Endodermal cell (in vitro differentiated cells): ENCODE data around the gene MTUS2. TPM values are rescaled to one million over a fixed set of nuclear protein-coding genes. Genes with fewer than 3 reads are reported as not detected.

Source experiments
- DNase-seq: peaks from one replicate; pipeline ENCODE4 v3.0.0-alpha.2; 2017
- H3K27ac ChIP-seq: 2 replicates; pipeline ENCODE4 v1.5.1; 2013; ENCODE audit warnings: mild to moderate bottlenecking, low read depth, low read length, moderate library complexity
- H3K27me3 ChIP-seq: 2 replicates; pipeline ENCODE4 v1.6.1; 2013; ENCODE audit warnings: mild to moderate bottlenecking, low read length, moderate library complexity; ENCODE audit not compliant: insufficient read depth, control insufficient read depth, poor library complexity, severe bottlenecking
- H3K36me3 ChIP-seq: 2 replicates; pipeline ENCODE4 v1.7.0; 2013; ENCODE audit warnings: mild to moderate bottlenecking, low read length, moderate library complexity; ENCODE audit not compliant: control insufficient read depth, insufficient read depth
- H3K4me1 ChIP-seq: one replicate; pipeline ENCODE4 v1.7.0; 2013; ENCODE audit warnings: low read length; ENCODE audit not compliant: control insufficient read depth, insufficient read depth
- H3K4me3 ChIP-seq: 2 replicates; pipeline ENCODE4 v1.5.1; 2013; ENCODE audit warnings: mild to moderate bottlenecking, low read length, moderate library complexity
- H3K9ac ChIP-seq: 2 replicates; pipeline ENCODE4 v1.6.1; 2013; ENCODE audit warnings: mild to moderate bottlenecking, low read length, moderate library complexity; ENCODE audit not compliant: poor library complexity, severe bottlenecking; ENCODE audit errors: extremely low read depth
- H3K9me3 ChIP-seq: 2 replicates; pipeline ENCODE4 v1.6.1; 2013; ENCODE audit warnings: mild to moderate bottlenecking, low read length, moderate library complexity; ENCODE audit not compliant: control insufficient read depth
- H3K27ac Mint-ChIP-seq: 2 replicates; pipeline ENCODE4 v1.8.0; 2020; ENCODE audit warnings: mixed read lengths
- H3K27me3 Mint-ChIP-seq: 2 replicates; pipeline ENCODE4 v1.8.0; 2021; ENCODE audit warnings: mild to moderate bottlenecking, mixed read lengths; ENCODE audit not compliant: insufficient read depth
- H3K36me3 Mint-ChIP-seq: 2 replicates; pipeline ENCODE4 v1.8.0; 2020; ENCODE audit warnings: low read depth, mixed read lengths
- H3K4me1 Mint-ChIP-seq: 2 replicates; pipeline ENCODE4 v1.8.0; 2020; ENCODE audit warnings: mixed read lengths
- H3K4me3 Mint-ChIP-seq: 2 replicates; pipeline ENCODE4 v1.8.0; 2020; ENCODE audit warnings: mild to moderate bottlenecking, moderate library complexity, mixed read lengths
- H3K9me3 Mint-ChIP-seq: 2 replicates; pipeline ENCODE4 v1.8.0; 2020; ENCODE audit warnings: mild to moderate bottlenecking, mixed read lengths
- WGBS, 2 experiments: methylation state at CpG; one replicate each; pipeline versions ENCODE4 v1.1.5 to v1.1.7; 2013; ENCODE audit warnings: missing lambda C conversion rate in 2 of 2, mixed read lengths in 1 of 2; ENCODE audit not compliant: insufficient coverage in 1 of 2, insufficient read length in 1 of 2; 5-methylcytosine and 5-hydroxymethylcytosine counted together
- total RNA-seq, 2 donors: library from RNA; stranded (reverse); fragmentation: NEBNext Ultra II Directional in 1 of 2; extraction: Animal tissue kit (Norgen Biotek cat#: 25700) in 1 of 2; gene quantifications; 2 replicates in 1 of 2; 3 replicates in 1 of 2; pipeline ENCODE4 v1.2.1, GENCODE V29; 2021
- TF ChIP-seq, protein P1 (sequence below): fragments of 200-600 bp; sonication (generic); conservative IDR thresholded peaks from 2 replicates; pipeline ENCODE4 v1.5.0; 2021; ENCODE audit warnings: antibody characterized with exemption, mild to moderate bottlenecking

Gene MTUS2
- total RNA-seq, 2 donors from 2014 or later = 1.2 to 1.3 TPM

GRCh38 chr13:29504691-29505090 is 684.6 kb downstream of the MTUS2 start:
- Histone ChIP-seq H3K9ac (no peak overlapping the region), H3K4me3 (no peak overlapping the region), H3K27ac (no peak overlapping the region), H3K9me3 (no peaks in the 10 kb centered on the region), H3K27me3 (peaks cover 10% of the 10 kb centered on the region), H3K4me1 (no peaks in the 10 kb centered on the region), H3K36me3 (no peaks in the 10 kb centered on the region)
- H3K27ac Mint-ChIP-seq = no peak overlapping the region
- TF ChIP-seq, protein P1, sequence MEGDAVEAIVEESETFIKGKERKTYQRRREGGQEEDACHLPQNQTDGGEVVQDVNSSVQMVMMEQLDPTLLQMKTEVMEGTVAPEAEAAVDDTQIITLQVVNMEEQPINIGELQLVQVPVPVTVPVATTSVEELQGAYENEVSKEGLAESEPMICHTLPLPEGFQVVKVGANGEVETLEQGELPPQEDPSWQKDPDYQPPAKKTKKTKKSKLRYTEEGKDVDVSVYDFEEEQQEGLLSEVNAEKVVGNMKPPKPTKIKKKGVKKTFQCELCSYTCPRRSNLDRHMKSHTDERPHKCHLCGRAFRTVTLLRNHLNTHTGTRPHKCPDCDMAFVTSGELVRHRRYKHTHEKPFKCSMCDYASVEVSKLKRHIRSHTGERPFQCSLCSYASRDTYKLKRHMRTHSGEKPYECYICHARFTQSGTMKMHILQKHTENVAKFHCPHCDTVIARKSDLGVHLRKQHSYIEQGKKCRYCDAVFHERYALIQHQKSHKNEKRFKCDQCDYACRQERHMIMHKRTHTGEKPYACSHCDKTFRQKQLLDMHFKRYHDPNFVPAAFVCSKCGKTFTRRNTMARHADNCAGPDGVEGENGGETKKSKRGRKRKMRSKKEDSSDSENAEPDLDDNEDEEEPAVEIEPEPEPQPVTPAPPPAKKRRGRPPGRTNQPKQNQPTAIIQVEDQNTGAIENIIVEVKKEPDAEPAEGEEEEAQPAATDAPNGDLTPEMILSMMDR = no peak
- H3K36me3 Mint-ChIP-seq = no peaks in the 10 kb centered on the region
- H3K9me3 Mint-ChIP-seq = no peaks in the 10 kb centered on the region
- H3K27me3 Mint-ChIP-seq = peaks cover 20% of the 10 kb centered on the region
- 93 to 97% methylated on average over 8 to 15 of the region's 15 CpGs for WGBS, 2 experiments
- H3K4me1 Mint-ChIP-seq = peaks cover 6% of the 10 kb centered on the region
- no peak for DNase-seq
- H3K4me3 Mint-ChIP-seq = no peak overlapping the region

- H3K36me3 Mint-ChIP-seq = no peaks in the 10 kb centered on the region
- Histone ChIP-seq H3K4me1 (no peaks in the 10 kb centered on the region), H3K9me3 (no peaks in the 10 kb centered on the region), H3K9ac (no peak overlapping the region), H3K36me3 (no peaks in the 10 kb centered on the region), H3K27ac (no peak overlapping the region), H3K4me3 (no peak overlapping the region), H3K27me3 (peaks cover 10% of the 10 kb centered on the region)
- DNase-seq = no peak
- no peak overlapping the region for H3K4me3 Mint-ChIP-seq
- TF ChIP-seq, protein P1 = no peak
- no peaks in the 10 kb centered on the region for H3K9me3 Mint-ChIP-seq
- H3K27ac Mint-ChIP-seq = no peak overlapping the region
- WGBS, 2 experiments = 89 to 90% methylated on average over 6 to 16 of the region's 17 CpGs
- H3K4me1 Mint-ChIP-seq = peaks cover 6% of the 10 kb centered on the region
- H3K27me3 Mint-ChIP-seq = peaks cover 17% of the 10 kb centered on the region
Measured at GRCh38 chr13:29505511-29505910, 685.4 kb downstream of the MTUS2 start.

DNA sequence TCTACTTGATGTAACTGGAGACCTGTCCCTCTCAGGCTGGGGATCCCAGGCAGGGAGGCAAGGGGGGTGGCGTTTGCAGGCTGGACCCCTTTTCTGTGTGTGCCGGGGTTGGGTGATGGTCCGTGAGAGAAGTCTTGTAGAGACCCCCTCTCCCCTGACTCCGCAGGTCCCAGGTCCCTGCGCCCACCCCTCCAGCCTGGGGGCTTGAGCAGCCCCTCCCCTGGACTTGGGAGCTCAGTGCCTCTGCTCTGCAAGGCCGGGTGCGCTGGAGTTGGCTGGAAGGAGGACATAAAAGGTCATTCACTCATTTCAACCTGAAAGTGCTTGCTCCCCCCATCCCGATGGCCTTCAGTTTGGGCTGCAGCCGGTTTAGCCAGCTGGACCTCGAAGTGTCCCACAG is 685.8 kb downstream of the MTUS2 start:
- Histone ChIP-seq H3K27ac (no peak overlapping the region), H3K9ac (no peak overlapping the region), H3K4me1 (no peaks in the 10 kb centered on the region), H3K4me3 (no peak overlapping the region), H3K27me3 (peaks cover 10% of the 10 kb centered on the region), H3K36me3 (no peaks in the 10 kb centered on the region), H3K9me3 (no peaks in the 10 kb centered on the region)
- Mint-ChIP-seq H3K27me3 (peaks cover 17% of the 10 kb centered on the region), H3K36me3 (no peaks in the 10 kb centered on the region), H3K4me3 (no peak overlapping the region), H3K4me1 (peaks cover 6% of the 10 kb centered on the region), H3K27ac (no peak overlapping the region), H3K9me3 (no peaks in the 10 kb centered on the region)
- 88 to 95% methylated on average over 8 to 10 of the region's 10 CpGs for WGBS, 2 experiments
- TF ChIP-seq, protein P1 = no peak
- no peak for DNase-seq
